Fibroblast of the aortic adventitia (primary cell): ENCODE data around the gene PRRX1. TPM values are rescaled to one million over a fixed set of nuclear protein-coding genes. Genes with fewer than 3 reads are reported as not detected.

ENCODE experiments used
- DNase-seq: peaks from one replicate; pipeline ENCODE4 v3.0.0-alpha.2; 2010; ENCODE audit warnings: low read depth
- H3K4me3 ChIP-seq: 2 replicates; pipeline ENCODE4 v1.5.1; 2011; ENCODE audit warnings: low read depth, mild to moderate bottlenecking, control low read depth, low read length, moderate library complexity
- total RNA-seq: library from RNA; depleted of rRNA; stranded (reverse); fragments of >200 nt; gene quantifications from 2 replicates; pipeline ENCODE4 v1.2.3, GENCODE V29; 2012; ENCODE audit warnings: low replicate concordance
- TF ChIP-seq, protein P1 (sequence below): IDR thresholded peaks from 2 replicates; pipeline ENCODE4 v1.5.1; 2011; ENCODE audit warnings: mild to moderate bottlenecking, low read length, control low read depth, inconsistent platforms; ENCODE audit not compliant: insufficient read depth

Gene PRRX1
- total RNA-seq, 1 donor, result 679 TPM

DNA sequence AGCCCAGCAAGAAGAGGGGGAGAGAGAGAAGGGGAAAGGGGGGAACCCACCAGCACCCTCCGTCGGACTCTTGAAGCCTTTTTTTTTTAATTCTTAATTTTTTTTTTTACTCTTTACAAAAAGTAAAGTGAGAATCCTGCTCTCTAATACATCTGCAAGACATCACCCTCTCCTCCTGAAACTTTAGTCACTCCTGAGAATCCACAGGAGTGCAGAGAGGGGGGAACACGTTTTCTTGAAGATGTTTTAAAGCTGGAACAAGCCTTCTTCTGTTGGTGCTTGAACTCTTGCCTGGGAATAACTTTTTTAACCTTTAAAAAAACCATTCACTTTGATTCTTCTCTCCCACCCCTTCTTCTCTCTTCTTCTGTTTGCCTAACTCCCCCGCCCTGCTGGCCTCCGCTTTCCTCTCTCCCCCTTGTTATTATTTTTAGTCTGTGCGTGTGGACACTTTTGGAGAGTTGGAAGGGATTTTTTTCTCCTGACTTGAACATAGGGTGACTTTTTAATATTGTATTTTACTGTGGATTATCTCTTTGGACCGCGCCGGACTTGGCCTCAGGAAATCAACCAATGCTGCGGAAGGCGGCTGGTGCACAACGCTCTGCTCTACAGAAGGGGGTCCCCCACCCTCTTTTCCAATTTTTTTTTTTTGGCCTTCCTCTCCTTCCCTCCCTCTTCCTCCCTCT is 383 bp upstream of the PRRX1 start:
- DNase-seq, result peak; percentile 76
- H3K4me3 ChIP-seq, result peak overlapping the region; percentile 96
- TF ChIP-seq, protein P1, sequence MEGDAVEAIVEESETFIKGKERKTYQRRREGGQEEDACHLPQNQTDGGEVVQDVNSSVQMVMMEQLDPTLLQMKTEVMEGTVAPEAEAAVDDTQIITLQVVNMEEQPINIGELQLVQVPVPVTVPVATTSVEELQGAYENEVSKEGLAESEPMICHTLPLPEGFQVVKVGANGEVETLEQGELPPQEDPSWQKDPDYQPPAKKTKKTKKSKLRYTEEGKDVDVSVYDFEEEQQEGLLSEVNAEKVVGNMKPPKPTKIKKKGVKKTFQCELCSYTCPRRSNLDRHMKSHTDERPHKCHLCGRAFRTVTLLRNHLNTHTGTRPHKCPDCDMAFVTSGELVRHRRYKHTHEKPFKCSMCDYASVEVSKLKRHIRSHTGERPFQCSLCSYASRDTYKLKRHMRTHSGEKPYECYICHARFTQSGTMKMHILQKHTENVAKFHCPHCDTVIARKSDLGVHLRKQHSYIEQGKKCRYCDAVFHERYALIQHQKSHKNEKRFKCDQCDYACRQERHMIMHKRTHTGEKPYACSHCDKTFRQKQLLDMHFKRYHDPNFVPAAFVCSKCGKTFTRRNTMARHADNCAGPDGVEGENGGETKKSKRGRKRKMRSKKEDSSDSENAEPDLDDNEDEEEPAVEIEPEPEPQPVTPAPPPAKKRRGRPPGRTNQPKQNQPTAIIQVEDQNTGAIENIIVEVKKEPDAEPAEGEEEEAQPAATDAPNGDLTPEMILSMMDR, result peak; percentile 10

DNA sequence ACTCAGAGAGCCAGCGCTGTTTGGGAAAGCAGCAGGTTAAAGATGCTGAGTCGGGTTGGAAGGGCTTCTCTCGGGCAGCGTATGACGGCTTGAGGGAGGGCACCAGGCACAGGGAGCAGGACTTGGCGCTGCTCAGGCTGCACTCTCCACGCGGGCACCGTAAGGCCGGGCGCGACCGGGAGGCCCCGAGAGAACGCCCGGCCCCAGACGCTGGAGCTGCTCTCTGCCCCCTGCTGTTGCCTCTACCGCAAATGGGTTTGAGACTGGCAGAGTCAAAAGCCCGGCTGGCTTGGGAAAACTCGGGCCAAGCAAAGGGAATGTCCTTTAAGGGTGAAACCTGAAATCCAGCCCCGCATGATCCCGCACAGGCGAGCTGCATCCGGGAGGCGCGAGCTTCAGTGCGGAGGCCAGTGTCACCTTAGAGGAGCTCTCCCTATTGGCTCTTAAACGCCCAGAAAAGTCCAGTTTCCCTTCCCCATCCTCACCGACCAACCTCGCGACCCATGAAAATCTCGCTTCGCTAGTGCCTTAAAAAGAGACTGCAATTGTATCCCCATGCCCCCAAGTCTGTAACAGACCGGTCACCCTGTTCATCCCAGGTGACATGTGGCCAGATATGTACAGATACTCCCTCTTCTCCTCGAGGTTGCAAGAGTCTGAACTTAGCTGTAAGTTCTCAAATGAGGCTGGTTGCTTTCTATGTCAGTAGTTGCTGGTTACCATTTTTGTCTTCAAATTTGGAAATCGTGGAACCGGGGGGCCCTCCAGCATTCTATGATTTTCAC is 1.1 kb downstream of the PRRX1 start:
- peak; percentile 59 for DNase-seq
- TF ChIP-seq, protein P1, result peak; percentile 36
- peak overlapping the region; percentile 96 for H3K4me3 ChIP-seq

DNA sequence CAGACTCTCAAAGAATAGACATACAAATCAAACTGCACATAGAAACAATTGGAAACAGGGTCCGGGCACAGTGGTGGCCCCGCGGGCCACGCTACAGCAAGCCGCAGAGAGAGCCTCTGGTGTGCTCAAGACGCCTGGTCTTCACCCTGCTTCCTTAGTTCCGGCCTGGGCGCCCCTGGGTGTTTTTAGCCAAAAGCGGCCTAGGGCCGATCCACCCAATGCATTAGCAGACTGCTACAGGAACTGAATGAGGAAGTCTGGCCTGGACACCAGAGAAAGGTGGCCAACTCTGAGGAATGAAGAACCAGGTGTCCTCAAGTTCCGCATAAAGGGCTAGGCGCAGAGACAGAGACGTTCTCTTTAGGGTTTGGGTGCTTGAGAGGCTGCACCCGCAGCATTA is 1.7 kb downstream of the PRRX1 start:
- TF ChIP-seq, protein P1, result no peak
- DNase-seq, result peak; percentile 64

DNA sequence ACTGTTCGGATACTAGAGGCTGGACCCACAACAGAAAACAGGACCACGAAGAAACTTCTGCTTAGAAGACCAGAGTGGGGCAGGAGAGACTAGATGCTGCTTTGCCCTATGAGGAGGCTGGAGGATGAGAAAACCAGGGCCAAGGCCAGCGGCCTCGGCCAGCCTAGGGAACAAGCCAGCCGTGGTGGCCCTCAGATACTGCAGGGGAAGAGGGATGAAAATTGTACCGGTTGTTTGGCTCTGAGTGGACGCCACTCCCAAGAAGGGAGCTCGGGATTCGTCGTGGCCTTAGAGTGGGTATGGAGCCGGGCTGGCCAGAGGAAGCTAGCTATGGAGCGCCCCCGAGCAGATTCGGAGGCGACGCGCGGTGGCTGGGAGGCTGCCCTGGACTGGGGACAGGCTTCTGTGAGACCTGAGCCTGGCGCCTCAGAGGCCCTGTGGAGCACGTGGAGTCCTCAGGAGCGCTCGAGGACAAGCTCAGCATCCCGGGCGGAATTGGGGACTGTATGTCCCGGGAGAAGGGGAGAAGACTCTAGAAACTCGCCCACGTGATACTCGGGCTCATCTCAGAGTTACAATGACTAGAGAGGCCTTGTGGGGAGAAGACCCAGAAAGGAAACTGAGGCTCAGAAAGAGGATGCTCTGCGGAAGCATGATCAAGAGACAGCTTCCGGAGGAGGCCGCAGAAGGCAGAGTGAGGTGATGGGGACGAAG is 2.8 kb downstream of the PRRX1 start:
- peak overlapping the region; percentile 96 for H3K4me3 ChIP-seq
- DNase-seq, result peak; percentile 47
- TF ChIP-seq, protein P1, result no peak

More for the DNA sequence above, 1.7 kb downstream of the PRRX1 start:
- H3K4me3 ChIP-seq, result peak overlapping the region; percentile 96

DNA sequence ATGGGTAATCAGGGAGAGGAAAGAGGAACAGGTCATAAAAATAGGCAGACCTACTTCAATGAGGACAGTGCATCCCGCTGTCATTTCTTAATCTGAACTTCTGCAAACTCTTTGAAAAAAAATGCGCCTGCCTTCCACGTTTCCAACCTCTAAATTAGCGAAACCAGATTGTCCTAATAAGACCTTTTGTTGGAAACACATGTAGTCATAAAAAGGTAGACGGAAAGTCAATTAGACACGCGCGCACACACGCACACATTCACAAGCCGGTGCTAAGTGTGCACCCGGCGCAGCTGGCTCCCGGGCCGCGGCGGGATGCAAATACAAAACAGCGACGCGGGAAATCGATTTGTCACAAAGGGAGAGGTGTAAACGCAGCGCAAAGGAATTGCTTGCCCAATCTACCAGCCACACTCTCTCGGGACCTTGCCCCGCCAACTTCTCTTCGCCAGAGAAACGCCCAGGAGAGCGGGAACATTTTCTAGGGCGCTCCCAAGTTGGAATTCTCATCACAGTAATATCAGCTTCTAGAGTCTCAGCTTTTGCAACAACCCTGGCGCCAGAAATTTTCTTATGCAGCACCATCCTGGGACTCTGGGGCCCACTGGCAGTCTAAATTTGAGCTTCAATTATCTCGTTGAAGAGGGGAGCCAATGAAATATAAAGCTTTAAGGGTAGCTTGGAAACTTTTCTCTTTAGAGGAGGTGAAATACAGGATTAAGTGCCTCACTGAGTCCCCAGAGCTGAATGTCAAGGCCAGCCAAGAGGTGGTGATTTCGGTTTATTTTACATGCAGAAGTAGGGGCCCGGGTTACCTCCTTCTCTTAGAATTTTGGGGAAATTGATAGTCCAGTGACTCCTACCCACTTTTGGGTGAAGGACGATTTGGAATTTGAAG is 4.5 kb downstream of the PRRX1 start:
- no peak overlapping the region for H3K4me3 ChIP-seq
- no peak for DNase-seq
- TF ChIP-seq, protein P1, result no peak

DNA sequence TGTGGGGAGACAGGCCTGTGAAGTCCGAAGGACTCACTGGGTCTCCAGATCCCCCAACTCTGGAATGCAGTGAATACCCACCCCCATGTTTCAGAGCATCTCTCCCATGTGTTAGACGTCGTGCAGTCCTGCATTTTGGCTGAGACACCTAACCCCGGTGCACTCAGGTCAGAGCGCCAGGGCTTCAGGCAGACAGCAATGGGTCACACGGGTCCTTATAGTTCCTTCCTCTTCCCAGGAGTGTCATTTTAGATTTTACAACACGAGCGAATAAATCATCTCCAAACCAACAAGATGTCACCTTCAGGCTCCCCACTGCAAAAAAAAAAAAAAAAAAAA is 5.1 kb downstream of the PRRX1 start:
- H3K4me3 ChIP-seq, result peak overlapping the region; percentile 15
- TF ChIP-seq, protein P1, result no peak
- no peak for DNase-seq
